Activated naive CD8-positive, alpha-beta T cell treated with anti-CD3 and anti-CD28 coated beads, Interleukin-2, amount 50 U/mL, for 24 hours (primary cell): ENCODE results near the gene HABP4.
"Not testable (repeated sequence)": the region's sequence is repeated elsewhere in the genome, so short reads cannot be mapped to it uniquely, and the experiment has no call there.

ENCODE experiments used
- ATAC-seq: fragments of 150-1000 bp; cut with Tn5 transposase; one replicate; pipeline ENCODE4 v1.10.0; 2021
- DNase-seq: peaks from one replicate; pipeline ENCODE4 v3.0.0; 2021
- H3K27ac Mint-ChIP-seq: one replicate; pipeline ENCODE4 v1.8.0; 2021; ENCODE audit warnings: mild to moderate bottlenecking, mixed read lengths
- H3K27me3 Mint-ChIP-seq: one replicate; pipeline ENCODE4 v1.8.0; 2021; ENCODE audit warnings: mixed read lengths
- H3K36me3 Mint-ChIP-seq: one replicate; pipeline ENCODE4 v1.8.0; 2021; ENCODE audit warnings: low read depth, mixed read lengths
- H3K4me1 Mint-ChIP-seq: one replicate; pipeline ENCODE4 v1.8.0; 2021; ENCODE audit warnings: mixed read lengths
- H3K4me3 Mint-ChIP-seq: one replicate; pipeline ENCODE4 v1.8.0; 2021; ENCODE audit warnings: mild to moderate bottlenecking, moderate library complexity, mixed read lengths
- H3K9me3 Mint-ChIP-seq: one replicate; pipeline ENCODE4 v1.8.0; 2021; ENCODE audit warnings: mixed read lengths

HABP4 gene

GRCh38 chr9:96493757-96494156 is 43.8 kb downstream of the HABP4 start:
- Mint-ChIP-seq H3K27ac (no peak overlapping the region), H3K27me3 (no peaks in the 10 kb centered on the region), H3K9me3 (no peaks in the 10 kb centered on the region), H3K4me3 (no peak overlapping the region), H3K4me1 (peaks cover 11% of the 10 kb centered on the region), H3K36me3 (peaks cover 14% of the 10 kb centered on the region)
- ATAC-seq = no peak
- DNase-seq = no peak

- DNase-seq (no peak), ATAC-seq (no peak)
- H3K4me1 Mint-ChIP-seq = peaks cover 11% of the 10 kb centered on the region
- peaks cover 13% of the 10 kb centered on the region for H3K36me3 Mint-ChIP-seq
- H3K4me3 Mint-ChIP-seq = no peak overlapping the region
- H3K27me3 Mint-ChIP-seq = no peaks in the 10 kb centered on the region
- H3K27ac Mint-ChIP-seq = no peak overlapping the region
- no peaks in the 10 kb centered on the region for H3K9me3 Mint-ChIP-seq
These were observed 44.3 kb downstream of the HABP4 start for GRCh38 chr9:96494215-96494800.

GRCh38 chr9:96495341-96495740 is 45.4 kb downstream of the HABP4 start:
- H3K27me3 Mint-ChIP-seq = no peaks in the 10 kb centered on the region
- no peak for DNase-seq

GRCh38 chr9:96496368-96497116 is 46.6 kb downstream of the HABP4 start:
- no peak overlapping the region for H3K27ac Mint-ChIP-seq
- H3K4me1 Mint-ChIP-seq = peaks cover 4% of the 10 kb centered on the region
- no peak overlapping the region for H3K4me3 Mint-ChIP-seq
- peaks cover 6% of the 10 kb centered on the region for H3K36me3 Mint-ChIP-seq
- no peaks in the 10 kb centered on the region for H3K27me3 Mint-ChIP-seq
- ATAC-seq = no peak
- H3K9me3 Mint-ChIP-seq = no peaks in the 10 kb centered on the region
- no peak for DNase-seq

More at GRCh38 chr9:96495341-96495740, 45.4 kb downstream of the HABP4 start:
- Mint-ChIP-seq H3K4me1 (peaks cover 11% of the 10 kb centered on the region), H3K27ac (no peak overlapping the region), H3K36me3 (peaks cover 7% of the 10 kb centered on the region), H3K4me3 (no peak overlapping the region), H3K9me3 (no peaks in the 10 kb centered on the region)
- no peak for ATAC-seq

GRCh38 chr9:96497117-96497399 is 47.1 kb downstream of the HABP4 start:
- Mint-ChIP-seq H3K9me3 (no peaks in the 10 kb centered on the region), H3K4me1 (no peaks in the 10 kb centered on the region), H3K27ac (no peak overlapping the region), H3K4me3 (no peak overlapping the region), H3K27me3 (no peaks in the 10 kb centered on the region), H3K36me3 (peaks cover 3% of the 10 kb centered on the region)
- DNase-seq (no peak), ATAC-seq (no peak)

- DNase-seq (no peak), ATAC-seq (no peak)
- Mint-ChIP-seq H3K4me1 (no peaks in the 10 kb centered on the region), H3K36me3 (no peaks in the 10 kb centered on the region), H3K27me3 (no peaks in the 10 kb centered on the region), H3K9me3 (no peaks in the 10 kb centered on the region), H3K27ac (no peak overlapping the region), H3K4me3 (no peak overlapping the region)
These were observed 48.8 kb downstream of the HABP4 start for GRCh38 chr9:96498796-96499195.

GRCh38 chr9:96499257-96499656 is 49.3 kb downstream of the HABP4 start:
- no peak for ATAC-seq
- Mint-ChIP-seq H3K4me1 (no peaks in the 10 kb centered on the region), H3K4me3 (no peak overlapping the region), H3K9me3 (no peaks in the 10 kb centered on the region), H3K27ac (no peak overlapping the region), H3K27me3 (no peaks in the 10 kb centered on the region), H3K36me3 (no peaks in the 10 kb centered on the region)
- DNase-seq = no peak

- DNase-seq (no peak), ATAC-seq (no peak)
- no peak overlapping the region for H3K4me3 Mint-ChIP-seq
- H3K27ac Mint-ChIP-seq = no peak overlapping the region
- H3K36me3 Mint-ChIP-seq = no peaks in the 10 kb centered on the region
- H3K4me1 Mint-ChIP-seq = no peaks in the 10 kb centered on the region
- no peaks in the 10 kb centered on the region for H3K27me3 Mint-ChIP-seq
- no peaks in the 10 kb centered on the region for H3K9me3 Mint-ChIP-seq
These were observed 51.0 kb downstream of the HABP4 start for GRCh38 chr9:96500696-96501632.

- no peak for ATAC-seq
- H3K4me3 Mint-ChIP-seq = no peak overlapping the region
- H3K9me3 Mint-ChIP-seq = no peaks in the 10 kb centered on the region
- H3K27ac Mint-ChIP-seq = no peak overlapping the region
- H3K4me1 Mint-ChIP-seq = no peaks in the 10 kb centered on the region
- no peak for DNase-seq
- no peaks in the 10 kb centered on the region for H3K36me3 Mint-ChIP-seq
- no peaks in the 10 kb centered on the region for H3K27me3 Mint-ChIP-seq
These were observed 51.9 kb downstream of the HABP4 start for GRCh38 chr9:96501633-96502538.

GRCh38 chr9:96502539-96503373 is 52.8 kb downstream of the HABP4 start:
- no peaks in the 10 kb centered on the region for H3K9me3 Mint-ChIP-seq
- no peak overlapping the region for H3K4me3 Mint-ChIP-seq
- DNase-seq = no peak
- H3K4me1 Mint-ChIP-seq = no peaks in the 10 kb centered on the region
- no peaks in the 10 kb centered on the region for H3K27me3 Mint-ChIP-seq
- H3K27ac Mint-ChIP-seq = no peak overlapping the region
- H3K36me3 Mint-ChIP-seq = no peaks in the 10 kb centered on the region
- no peak for ATAC-seq

- not testable (repeated sequence) for H3K27me3 Mint-ChIP-seq, ATAC-seq, H3K9me3 Mint-ChIP-seq, H3K27ac Mint-ChIP-seq, H3K4me1 Mint-ChIP-seq, H3K36me3 Mint-ChIP-seq, H3K4me3 Mint-ChIP-seq, DNase-seq
These were observed 53.4 kb downstream of the HABP4 start for GRCh38 chr9:96503374-96503748.

GRCh38 chr9:96503918-96504317 is 53.9 kb downstream of the HABP4 start:
- H3K9me3 Mint-ChIP-seq = no peaks in the 10 kb centered on the region
- no peak overlapping the region for H3K4me3 Mint-ChIP-seq

GRCh38 chr9:96505316-96505991 is 55.5 kb downstream of the HABP4 start:
- no peak overlapping the region for H3K27ac Mint-ChIP-seq
- H3K27me3 Mint-ChIP-seq = no peaks in the 10 kb centered on the region

More at GRCh38 chr9:96503918-96504317, 53.9 kb downstream of the HABP4 start:
- Mint-ChIP-seq H3K27ac (no peak overlapping the region), H3K4me1 (no peaks in the 10 kb centered on the region), H3K27me3 (no peaks in the 10 kb centered on the region), H3K36me3 (no peaks in the 10 kb centered on the region)
- ATAC-seq = no peak
- DNase-seq = no peak

More at GRCh38 chr9:96505316-96505991, 55.5 kb downstream of the HABP4 start:
- DNase-seq (no peak), ATAC-seq (no peak)
- H3K4me1 Mint-ChIP-seq = peaks cover 5% of the 10 kb centered on the region
- no peaks in the 10 kb centered on the region for H3K36me3 Mint-ChIP-seq
- H3K4me3 Mint-ChIP-seq = no peak overlapping the region
- H3K9me3 Mint-ChIP-seq = no peaks in the 10 kb centered on the region
